Kidney (tissue), 14 donors: ENCODE results near the gene GAL3ST3. TPM values are rescaled to one million over a fixed set of nuclear protein-coding genes. Genes with fewer than 3 reads are reported as not detected.

Experiments used
- DNase-seq, 5 donors: peaks; one replicate each; pipeline ENCODE4 v3.0.0-alpha.2; 2013 to 2020
- FAIRE-seq: peaks from 2 replicates; lab custom pipeline; 2012; peaks lifted over from hg19 to GRCh38; lab: Jason Lieb, UNC
- H3K27ac ChIP-seq, 2 donors: one replicate each; pipeline ENCODE4 v1.7.0; 2013; ENCODE audit warnings: low read depth in 2 of 2, low read length in 2 of 2, inconsistent platforms in 1 of 2
- H3K27me3 ChIP-seq: one replicate; pipeline ENCODE4 v1.7.1; 2013; ENCODE audit warnings: low read length, inconsistent platforms; ENCODE audit not compliant: control insufficient read depth, insufficient read depth
- H3K36me3 ChIP-seq, 3 donors: one replicate each; pipeline versions ENCODE4 v1.7.0 to v1.7.1; 2013; ENCODE audit warnings: low read length in 3 of 3, control low read depth in 1 of 3, inconsistent platforms in 1 of 3; ENCODE audit not compliant: insufficient read depth in 3 of 3, control insufficient read depth in 2 of 3
- H3K4me1 ChIP-seq, 3 donors: one replicate each; pipeline versions ENCODE4 v1.7.0 to v1.7.1; 2013; ENCODE audit warnings: low read length in 3 of 3, inconsistent platforms in 1 of 3, low read depth in 1 of 3; ENCODE audit not compliant: control insufficient read depth in 2 of 3, insufficient read depth in 2 of 3
- H3K4me3 ChIP-seq, 3 donors: one replicate each; pipeline versions ENCODE4 v1.7.0 to v1.8.1; 2013; ENCODE audit warnings: low read length in 3 of 3, control low read depth in 1 of 3, inconsistent platforms in 1 of 3
- H3K9ac ChIP-seq, 3 donors: one replicate each; pipeline versions ENCODE4 v1.7.0 to v1.7.1; 2013; ENCODE audit warnings: low read length in 3 of 3, control low read depth in 1 of 3, inconsistent platforms in 1 of 3
- H3K9me3 ChIP-seq, 3 donors: one replicate each; pipeline versions ENCODE4 v1.7.0 to v1.7.1; 2013; ENCODE audit warnings: low read length in 3 of 3, control low read depth in 1 of 3, inconsistent platforms in 1 of 3; ENCODE audit not compliant: control insufficient read depth in 2 of 3, insufficient read depth in 1 of 3
- CTCF ChIP-seq: IDR thresholded peaks from 3 replicates; pipeline ENCODE4 v1.5.1; 2012; ENCODE audit warnings: mild to moderate bottlenecking, moderate library complexity, borderline replicate concordance; ENCODE audit not compliant: insufficient read depth; ENCODE audit errors: extremely low read depth
- intact Hi-C: fragments of 100-400 bp; cut with DNase I; formaldehyde crosslinking; loops from one replicate; pipeline ENCODE4 v1.11.1; 2022
- polyA plus RNA-seq: library from polyadenylated mRNA; stranded (reverse); fragments of 350-450 nt; fragmentation: Illumina TruSeq; extraction: RNeasy Lipid Tissue Mini Kit (QIAGEN cat#74804); gene quantifications from one replicate; pipeline ENCODE4 v1.2.3, GENCODE V29; 2014; ENCODE audit warnings: low read depth, low replicate concordance; ENCODE audit not compliant: insufficient read depth
- total RNA-seq: library from RNA; stranded (reverse); fragmentation: NEBNext Ultra II Directional; extraction: Animal tissue kit (Norgen Biotek cat#: 25700); gene quantifications from one replicate; pipeline ENCODE4 v1.2.1, GENCODE V29; 2021
- donor health status: control.
- donor health status: control.
- donor health status: control.
- donor health status: control.
- donor health status: control.
- donor health status: DM: yes; HTN: yes; CAD: no.
- donor health status: Normal renal cell carcinoma (clear cell type).

GAL3ST3 gene
- total and polyA plus RNA-seq, 2 donors from 2014 or later, result 2.5 to 7.6 TPM

- FAIRE-seq, result no peak
- intact Hi-C loops, result no loop called here
- H3K4me3 ChIP-seq, result no peak overlapping the region
- TF ChIP-seq CTCF, result no peak
- H3K27ac ChIP-seq, result no peak overlapping the region
- H3K27me3 ChIP-seq, result no peaks in the 10 kb centered on the region
- H3K4me1 ChIP-seq, result peaks cover 0 to 14% (median 13%) of the 10 kb centered on the region in 3 donors
- no peak overlapping the region for H3K9ac ChIP-seq
- H3K36me3 ChIP-seq, result peaks cover 14 to 45% (median 30%) of the 10 kb centered on the region in 3 donors
- DNase-seq, result no peak
- H3K9me3 ChIP-seq, result no peaks in the 10 kb centered on the region
Measured at GRCh38 chr11:66066751-66067150, 17.8 kb upstream of the GAL3ST3 start.

- DNase-seq (no peak), FAIRE-seq (no peak)
- H3K36me3 ChIP-seq, result peaks cover 19 to 66% (median 44%) of the 10 kb centered on the region in 3 donors
- H3K9ac ChIP-seq, result no peak overlapping the region
- intact Hi-C loops, result no loop called here
- H3K4me1 ChIP-seq, result peaks cover 0 to 13% (median 13%) of the 10 kb centered on the region in 3 donors
- H3K27me3 ChIP-seq, result no peaks in the 10 kb centered on the region
- no peaks in the 10 kb centered on the region for H3K9me3 ChIP-seq
- no peak for TF ChIP-seq CTCF
- no peak overlapping the region for H3K27ac ChIP-seq
- no peak overlapping the region for H3K4me3 ChIP-seq
Measured at GRCh38 chr11:66064571-66064970, 15.6 kb upstream of the GAL3ST3 start.

- Histone ChIP-seq H3K36me3 (peaks cover 21 to 73% (median 51%) of the 10 kb centered on the region in 3 donors), H3K4me1 (peaks cover 0 to 8% (median 8%) of the 10 kb centered on the region in 3 donors), H3K27me3 (no peaks in the 10 kb centered on the region), H3K9ac (no peak overlapping the region), H3K27ac (no peak overlapping the region), H3K9me3 (no peaks in the 10 kb centered on the region), H3K4me3 (no peak overlapping the region)
- no peak for FAIRE-seq
- intact Hi-C loops, result no loop called here
- TF ChIP-seq CTCF, result no peak
- DNase-seq, result no peak
Measured at GRCh38 chr11:66063900-66064299, 14.9 kb upstream of the GAL3ST3 start.

- H3K36me3 ChIP-seq, result peaks cover 26 to 78% (median 58%) of the 10 kb centered on the region in 3 donors
- no peaks in the 10 kb centered on the region for H3K9me3 ChIP-seq
- no peak overlapping the region for H3K27ac ChIP-seq
- H3K9ac ChIP-seq, result no peak overlapping the region
- no peaks in the 10 kb centered on the region for H3K4me1 ChIP-seq
- no peaks in the 10 kb centered on the region for H3K27me3 ChIP-seq
- TF ChIP-seq CTCF, result no peak
- DNase-seq (no peak), FAIRE-seq (no peak)
- no peak overlapping the region for H3K4me3 ChIP-seq
- intact Hi-C loops, result no loop called here
Measured at GRCh38 chr11:66062408-66062807, 13.4 kb upstream of the GAL3ST3 start.
